ENCODE measurements around the gene EXOC4. TPM values are rescaled to one million over a fixed set of nuclear protein-coding genes. Genes with fewer than 3 reads are reported as not detected.
A peak's percentile ranks its signal among the peaks of the same experiment; 100 is the strongest.

The EXOC4 gene
- total RNA-seq, 1 experiment from 2014 or later: 111 TPM

DNA sequence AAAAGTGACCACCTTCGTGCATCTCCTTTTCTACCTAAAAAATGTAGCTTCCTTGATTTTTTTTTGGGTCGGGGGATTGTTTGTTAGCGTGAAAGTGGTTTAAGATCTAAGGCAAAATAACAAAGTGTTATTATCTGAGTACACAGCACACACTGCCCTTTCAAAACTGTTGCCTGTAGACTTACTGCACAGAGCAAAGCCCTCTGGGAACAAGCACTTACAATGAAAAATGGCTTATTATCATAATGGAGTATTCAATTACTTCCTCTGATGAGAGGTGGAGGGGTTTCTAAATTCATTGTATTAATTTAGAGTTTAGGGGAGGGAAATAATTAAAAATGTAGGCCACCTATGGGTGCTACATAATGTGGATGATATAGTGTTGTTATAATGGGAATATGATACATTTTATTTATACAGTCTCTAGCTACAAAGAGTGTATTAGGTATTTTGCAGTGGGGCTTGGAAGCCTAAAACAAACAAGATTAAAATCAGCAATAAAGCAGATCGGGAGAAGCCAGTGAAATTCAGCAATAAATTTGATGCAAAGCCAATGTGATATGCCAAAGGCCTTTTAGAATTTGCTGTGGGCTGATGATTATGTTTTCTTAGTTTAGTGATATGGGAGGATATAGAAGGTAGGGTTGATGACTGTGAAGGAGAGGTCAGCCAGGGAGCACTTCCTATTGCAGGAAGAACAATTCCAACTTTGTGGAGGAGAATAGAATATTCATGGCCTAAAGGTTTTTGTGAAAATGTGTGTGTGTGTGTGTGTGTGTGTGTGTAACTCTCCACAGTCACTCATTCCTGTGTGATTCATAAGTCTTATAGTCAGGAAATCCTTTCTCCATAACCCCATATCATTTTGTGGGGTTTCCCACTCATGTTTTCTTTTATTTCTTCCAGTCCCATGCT lies 17.7 kb upstream of the EXOC4 start:
- H3K36me3 ChIP-seq (ENCODE audit: insufficient read depth, low read length): no peaks in the 10 kb centered on the region
- no peaks in the 10 kb centered on the region for H3K9me2 ChIP-seq (replicated peaks; ENCODE audit: insufficient read depth, low read length)
- H3K27me3 ChIP-seq (ENCODE audit: low read length): no peaks in the 10 kb centered on the region
- H3K4me1 ChIP-seq (ENCODE audit: low read length): no peaks in the 10 kb centered on the region
- no peak overlapping the region for H3K4me3 ChIP-seq (ENCODE audit: low read length)
- no peaks in the 10 kb centered on the region for H3K9me3 ChIP-seq (ENCODE audit: low read length)
- H3K4me2 ChIP-seq (ENCODE audit: low read depth, low read length, poor library complexity, severe bottlenecking): no peak overlapping the region
- no peaks in the 10 kb centered on the region for H3K79me2 ChIP-seq (ENCODE audit: low read length)
- no peak for DNase-seq
- no peak overlapping the region for H3K27ac ChIP-seq (ENCODE audit: low read length)
- H4K20me1 ChIP-seq (ENCODE audit: insufficient read depth, low read depth, low read length): no peaks in the 10 kb centered on the region
- H2AFZ ChIP-seq (ENCODE audit: low read length): no peak overlapping the region
- H3K9ac ChIP-seq (ENCODE audit: low read length): no peak overlapping the region

DNA sequence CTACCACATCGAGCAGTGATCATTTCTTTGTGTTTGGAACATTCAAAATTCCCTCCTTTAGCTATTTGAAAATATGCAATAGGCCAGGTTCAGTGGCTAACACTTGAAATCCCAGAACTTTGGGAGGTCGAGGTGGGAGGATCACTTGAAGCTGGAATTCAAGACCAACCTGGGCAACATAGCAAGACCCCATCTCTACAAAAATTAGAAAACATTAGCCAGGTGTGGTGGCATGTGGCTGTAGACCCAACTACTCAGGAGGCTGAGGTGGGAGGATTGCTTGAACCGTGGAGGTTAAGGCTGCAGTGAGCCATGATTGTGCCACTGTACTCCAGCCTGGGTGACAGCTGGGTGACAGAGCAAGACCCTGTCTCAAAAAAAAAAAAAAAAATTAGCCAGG lies 15.3 kb upstream of the EXOC4 start:
- Histone ChIP-seq H3K9me2 (replicated peaks; ENCODE audit: insufficient read depth, low read length) (no peaks in the 10 kb centered on the region), H3K27ac (ENCODE audit: low read length) (no peak overlapping the region), H4K20me1 (ENCODE audit: insufficient read depth, low read depth, low read length) (no peaks in the 10 kb centered on the region), H3K9ac (ENCODE audit: low read length) (no peak overlapping the region), H3K4me2 (ENCODE audit: low read depth, low read length, poor library complexity, severe bottlenecking) (no peak overlapping the region), H3K27me3 (ENCODE audit: low read length) (no peaks in the 10 kb centered on the region), H3K4me1 (ENCODE audit: low read length) (no peaks in the 10 kb centered on the region), H2AFZ (ENCODE audit: low read length) (no peak overlapping the region), H3K79me2 (ENCODE audit: low read length) (no peaks in the 10 kb centered on the region), H3K36me3 (ENCODE audit: insufficient read depth, low read length) (no peaks in the 10 kb centered on the region), H3K4me3 (ENCODE audit: low read length) (no peak overlapping the region), H3K9me3 (ENCODE audit: low read length) (no peaks in the 10 kb centered on the region)
- no peak for DNase-seq

DNA sequence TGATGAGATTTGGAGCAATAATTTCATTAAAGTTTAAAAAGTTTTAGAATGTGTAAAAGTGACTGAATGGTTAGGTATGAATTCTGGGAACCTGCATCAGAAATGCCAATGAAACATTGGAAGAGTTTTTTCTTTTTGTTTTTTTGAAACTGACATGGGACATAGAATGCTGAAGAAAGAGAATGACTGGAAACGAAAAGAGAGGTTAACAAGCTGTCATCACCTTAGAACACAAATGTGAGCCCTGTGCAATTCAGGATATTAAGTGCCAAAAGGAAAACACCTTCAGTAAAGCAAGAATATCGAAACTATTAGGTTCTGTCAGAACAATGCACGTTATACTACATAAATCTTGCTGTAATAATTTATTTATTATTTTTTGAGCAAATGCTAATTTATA lies 12.6 kb upstream of the EXOC4 start:
- no peaks in the 10 kb centered on the region for H3K36me3 ChIP-seq (ENCODE audit: insufficient read depth, low read length)
- no peak overlapping the region for H3K27ac ChIP-seq (ENCODE audit: low read length)
- H4K20me1 ChIP-seq (ENCODE audit: insufficient read depth, low read depth, low read length): no peaks in the 10 kb centered on the region
- no peaks in the 10 kb centered on the region for H3K27me3 ChIP-seq (ENCODE audit: low read length)
- H3K9me2 ChIP-seq (replicated peaks; ENCODE audit: insufficient read depth, low read length): no peaks in the 10 kb centered on the region
- H3K79me2 ChIP-seq (ENCODE audit: low read length): no peaks in the 10 kb centered on the region
- H3K4me3 ChIP-seq (ENCODE audit: low read length): no peak overlapping the region
- no peak overlapping the region for H3K9ac ChIP-seq (ENCODE audit: low read length)
- no peak overlapping the region for H3K4me2 ChIP-seq (ENCODE audit: low read depth, low read length, poor library complexity, severe bottlenecking)
- H3K4me1 ChIP-seq (ENCODE audit: low read length): no peaks in the 10 kb centered on the region
- no peak for DNase-seq
- H3K9me3 ChIP-seq (ENCODE audit: low read length): no peaks in the 10 kb centered on the region
- no peak overlapping the region for H2AFZ ChIP-seq (ENCODE audit: low read length)

DNA sequence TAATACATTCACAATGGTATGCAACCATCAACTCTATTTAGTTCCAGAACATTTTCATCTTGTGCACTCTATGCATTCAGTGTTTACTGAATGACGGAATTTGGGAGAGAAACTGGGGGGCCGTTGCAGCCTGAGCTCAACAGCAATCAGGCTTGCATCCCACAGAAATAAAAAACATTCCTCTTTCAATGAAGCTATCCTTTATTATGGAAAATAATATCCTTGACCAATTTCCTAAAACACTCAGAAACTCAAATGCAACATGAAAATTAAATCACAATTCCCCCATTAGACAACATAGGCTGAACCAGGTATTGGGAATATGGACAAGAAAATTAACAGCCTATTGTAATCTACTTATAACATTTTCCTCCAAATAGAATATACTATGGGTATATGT lies 6.3 kb upstream of the EXOC4 start:
- H2AFZ ChIP-seq (ENCODE audit: low read length): no peak overlapping the region
- H3K27ac ChIP-seq (ENCODE audit: low read length): no peak overlapping the region
- DNase-seq: no peak
- no peaks in the 10 kb centered on the region for H3K9me2 ChIP-seq (replicated peaks; ENCODE audit: insufficient read depth, low read length)
- H3K4me3 ChIP-seq (ENCODE audit: low read length): no peak overlapping the region
- no peak overlapping the region for H3K9ac ChIP-seq (ENCODE audit: low read length)
- H3K4me2 ChIP-seq (ENCODE audit: low read depth, low read length, poor library complexity, severe bottlenecking): no peak overlapping the region
- no peaks in the 10 kb centered on the region for H3K79me2 ChIP-seq (ENCODE audit: low read length)
- H3K4me1 ChIP-seq (ENCODE audit: low read length): no peaks in the 10 kb centered on the region
- no peaks in the 10 kb centered on the region for H3K27me3 ChIP-seq (ENCODE audit: low read length)
- no peaks in the 10 kb centered on the region for H3K36me3 ChIP-seq (ENCODE audit: insufficient read depth, low read length)
- H4K20me1 ChIP-seq (ENCODE audit: insufficient read depth, low read depth, low read length): no peaks in the 10 kb centered on the region
- no peaks in the 10 kb centered on the region for H3K9me3 ChIP-seq (ENCODE audit: low read length)

DNA sequence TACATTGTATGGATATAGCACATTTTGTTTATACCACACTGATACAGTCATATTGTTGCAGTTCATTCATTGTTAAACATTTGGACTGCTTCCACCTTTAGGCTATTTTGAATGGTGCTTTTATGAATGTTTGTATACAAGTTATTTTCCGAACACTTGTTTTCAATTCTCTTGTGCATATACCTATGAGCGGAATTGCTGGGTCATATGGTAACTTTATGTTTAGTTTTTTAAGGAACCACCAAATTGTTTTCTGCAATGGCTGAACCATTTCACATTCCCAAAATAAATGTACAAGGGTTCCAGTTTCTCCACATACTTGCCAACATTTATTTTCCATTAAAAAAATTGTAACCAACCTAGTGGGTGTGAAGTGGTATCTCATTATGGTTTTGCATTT lies 4.0 kb upstream of the EXOC4 start:
- H3K9me2 ChIP-seq (replicated peaks; ENCODE audit: insufficient read depth, low read length): no peaks in the 10 kb centered on the region
- H3K4me1 ChIP-seq (ENCODE audit: low read length): peaks cover 7% of the 10 kb centered on the region
- no peaks in the 10 kb centered on the region for H3K36me3 ChIP-seq (ENCODE audit: insufficient read depth, low read length)
- H3K4me3 ChIP-seq (ENCODE audit: low read length): no peak overlapping the region
- peaks cover 9% of the 10 kb centered on the region for H3K79me2 ChIP-seq (ENCODE audit: low read length)
- no peak overlapping the region for H2AFZ ChIP-seq (ENCODE audit: low read length)
- H3K27me3 ChIP-seq (ENCODE audit: low read length): no peaks in the 10 kb centered on the region
- no peak for DNase-seq
- H3K9me3 ChIP-seq (ENCODE audit: low read length): no peaks in the 10 kb centered on the region
- H3K4me2 ChIP-seq (ENCODE audit: low read depth, low read length, poor library complexity, severe bottlenecking): no peak overlapping the region
- no peaks in the 10 kb centered on the region for H4K20me1 ChIP-seq (ENCODE audit: insufficient read depth, low read depth, low read length)
- no peak overlapping the region for H3K9ac ChIP-seq (ENCODE audit: low read length)
- no peak overlapping the region for H3K27ac ChIP-seq (ENCODE audit: low read length)

DNA sequence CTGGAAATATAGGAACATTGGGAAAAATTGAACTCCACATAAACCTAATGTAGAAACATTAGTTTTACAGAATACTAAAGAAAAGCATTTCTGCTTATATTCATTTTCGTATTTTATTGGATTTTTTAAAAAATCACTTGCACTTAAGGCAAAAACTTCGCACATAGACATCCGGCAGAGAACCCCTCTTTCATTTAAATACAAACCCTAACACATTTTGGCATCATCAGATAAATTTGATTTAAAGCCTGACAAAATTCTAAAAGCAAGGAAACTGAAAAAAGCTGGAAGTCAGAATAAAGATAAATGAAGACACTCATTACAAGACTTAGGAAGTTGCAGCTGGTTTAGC lies 396 bp upstream of the EXOC4 start:
- Histone ChIP-seq H3K79me2 (ENCODE audit: low read length) (peaks cover 44% of the 10 kb centered on the region), H2AFZ (ENCODE audit: low read length) (peak overlapping the region; percentile 90), H3K4me1 (ENCODE audit: low read length) (peaks cover 17% of the 10 kb centered on the region), H4K20me1 (ENCODE audit: insufficient read depth, low read depth, low read length) (no peaks in the 10 kb centered on the region), H3K27ac (ENCODE audit: low read length) (no peak overlapping the region), H3K9me3 (ENCODE audit: low read length) (no peaks in the 10 kb centered on the region), H3K9ac (ENCODE audit: low read length) (peak overlapping the region; percentile 47), H3K36me3 (ENCODE audit: insufficient read depth, low read length) (no peaks in the 10 kb centered on the region), H3K4me2 (ENCODE audit: low read depth, low read length, poor library complexity, severe bottlenecking) (peak overlapping the region; percentile 70), H3K9me2 (replicated peaks; ENCODE audit: insufficient read depth, low read length) (no peaks in the 10 kb centered on the region), H3K4me3 (ENCODE audit: low read length) (peak overlapping the region; percentile 80), H3K27me3 (ENCODE audit: low read length) (no peaks in the 10 kb centered on the region)
- DNase-seq: no peak

DNA sequence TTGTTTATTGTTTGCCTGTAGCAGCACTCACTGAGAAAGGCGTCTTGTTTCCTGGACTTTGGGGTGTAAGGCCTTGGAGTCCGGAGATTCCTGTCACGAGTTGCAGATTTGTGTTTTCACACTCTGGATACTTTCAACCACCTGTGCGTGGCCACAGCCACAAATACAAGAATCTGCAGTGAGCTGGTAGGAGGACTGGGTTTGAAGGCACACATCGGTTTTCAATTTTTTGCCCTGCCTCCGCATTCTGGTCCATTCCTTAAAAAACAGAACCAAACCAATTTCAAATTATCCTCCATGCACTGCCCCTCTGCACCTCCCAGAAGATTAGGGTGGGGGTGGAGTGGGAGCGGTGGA lies 619 bp downstream of the EXOC4 start:
- Histone ChIP-seq H3K27ac (ENCODE audit: low read length) (no peak overlapping the region), H3K9me3 (ENCODE audit: low read length) (no peaks in the 10 kb centered on the region), H3K9me2 (replicated peaks; ENCODE audit: insufficient read depth, low read length) (no peaks in the 10 kb centered on the region), H3K79me2 (ENCODE audit: low read length) (peaks cover 54% of the 10 kb centered on the region), H3K4me2 (ENCODE audit: low read depth, low read length, poor library complexity, severe bottlenecking) (peak overlapping the region; percentile 81), H3K36me3 (ENCODE audit: insufficient read depth, low read length) (no peaks in the 10 kb centered on the region), H3K9ac (ENCODE audit: low read length) (peak overlapping the region; percentile 76), H3K4me3 (ENCODE audit: low read length) (peak overlapping the region; percentile 80), H3K4me1 (ENCODE audit: low read length) (peaks cover 17% of the 10 kb centered on the region), H3K27me3 (ENCODE audit: low read length) (no peaks in the 10 kb centered on the region), H4K20me1 (ENCODE audit: insufficient read depth, low read depth, low read length) (no peaks in the 10 kb centered on the region), H2AFZ (ENCODE audit: low read length) (0 out of 2 replicates have a peak overlapping the region, but pooled peaks have one; percentile 4)
- DNase-seq: peak; percentile 60

DNA sequence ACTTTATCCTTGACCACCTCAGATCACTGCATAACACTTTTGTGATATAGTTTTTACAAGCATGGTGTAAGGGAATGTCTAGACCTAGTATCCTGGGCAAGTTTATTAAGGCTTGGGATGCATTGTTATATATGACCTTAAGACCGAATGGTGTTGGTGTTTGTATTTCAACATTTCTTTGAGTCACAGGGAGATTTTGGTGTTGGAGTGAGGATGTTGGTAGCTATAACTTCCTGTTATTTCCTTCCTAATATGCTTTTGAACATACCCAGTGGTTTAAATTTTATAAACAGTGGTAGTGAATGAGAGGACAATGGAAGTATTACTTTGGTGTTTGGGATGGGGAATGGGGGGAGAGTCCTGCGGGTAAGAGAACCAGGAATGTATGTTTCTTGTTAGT lies 2.6 kb downstream of the EXOC4 start:
- Histone ChIP-seq H4K20me1 (ENCODE audit: insufficient read depth, low read depth, low read length) (no peaks in the 10 kb centered on the region), H3K36me3 (ENCODE audit: insufficient read depth, low read length) (no peaks in the 10 kb centered on the region), H3K9ac (ENCODE audit: low read length) (no peak overlapping the region), H3K27ac (ENCODE audit: low read length) (no peak overlapping the region), H3K27me3 (ENCODE audit: low read length) (no peaks in the 10 kb centered on the region), H3K4me1 (ENCODE audit: low read length) (peaks cover 17% of the 10 kb centered on the region), H3K9me2 (replicated peaks; ENCODE audit: insufficient read depth, low read length) (no peaks in the 10 kb centered on the region), H3K4me2 (ENCODE audit: low read depth, low read length, poor library complexity, severe bottlenecking) (no peak overlapping the region), H3K4me3 (ENCODE audit: low read length) (no peak overlapping the region), H2AFZ (ENCODE audit: low read length) (no peak overlapping the region), H3K79me2 (ENCODE audit: low read length) (peaks cover 71% of the 10 kb centered on the region), H3K9me3 (ENCODE audit: low read length) (no peaks in the 10 kb centered on the region)
- no peak for DNase-seq

Data from Karpas-422 (cell line).